SK-N-MC (cell line): ENCODE measurements around the gene DEFB118.
"Not testable (repeated sequence)": the region's sequence is repeated elsewhere in the genome, so short reads cannot be mapped to it uniquely, and the experiment has no call there.

Experiments
- DNase-seq: peaks from one replicate; pipeline ENCODE4 v3.0.0-alpha.2; 2011; ENCODE audit warnings: low read depth, low spot score
- H3K27ac ChIP-seq: fragments of 200-600 bp; sonication (generic); 2 replicates; pipeline ENCODE4 v1.5.1; 2016; ENCODE audit warnings: mixed run types
- H3K36me3 ChIP-seq: fragments of 200-600 bp; sonication (generic); 2 replicates; pipeline ENCODE4 v1.6.1; 2017; ENCODE audit warnings: antibody characterized with exemption, low read length, mixed read lengths; ENCODE audit not compliant: insufficient read depth
- H3K4me3 ChIP-seq: fragments of 200-600 bp; sonication (generic); 2 replicates; pipeline ENCODE4 v1.5.1; 2016
- H3K9ac ChIP-seq: fragments of 200-600 bp; sonication (generic); 2 replicates; pipeline ENCODE4 v1.8.0; 2017; ENCODE audit warnings: mixed run types, mixed read lengths; ENCODE audit not compliant: insufficient read length
- H3K9me3 ChIP-seq: fragments of 200-600 bp; sonication (generic); 2 replicates; pipeline ENCODE4 v1.6.1; 2017; ENCODE audit warnings: low read depth, mild to moderate bottlenecking, antibody characterized with exemption, low read length, moderate library complexity, mixed read lengths
- EZH2 ChIP-seq: fragments of 200-600 bp; sonication (generic); IDR thresholded peaks from one replicate; pipeline ENCODE4 v1.6.1; 2017; ENCODE audit warnings: antibody characterized with exemption
- FOXP2 ChIP-seq: optimal IDR thresholded peaks from 2 replicates; pipeline ENCODE3; 2011; ENCODE audit warnings: mild to moderate bottlenecking, moderate library complexity; ENCODE audit not compliant: insufficient read depth; ENCODE audit errors: extremely low read length, control extremely low read depth
- POLR2AphosphoS5 ChIP-seq: IDR thresholded peaks from 2 replicates; pipeline ENCODE4 v1.6.1; 2012; ENCODE audit warnings: mild to moderate bottlenecking, low read depth, low read length, borderline replicate concordance

DEFB118 gene

GRCh38 chr20:31368301-31368700 is at the start of gene DEFB118:
Gene DEFB118, plus strand, starts transcription at chr20:31368601. Its CDS starts 50 bp downstream, at chr20:31368651.
- H3K4me3 ChIP-seq, result no peak within 1 kb of the TSS
- H3K9ac ChIP-seq, result no peak within 1 kb of the TSS
- H3K36me3 ChIP-seq, result no peaks in the 10 kb centered on the region
- H3K27ac ChIP-seq, result no peak within 1 kb of the TSS
- no peak for TF ChIP-seq EZH2
- TF ChIP-seq POLR2AphosphoS5, result no peak
- TF ChIP-seq FOXP2, result no peak
- DNase-seq, result no peak
- H3K9me3 ChIP-seq, result 0 out of 2 replicates have a peak, but pooled peaks cover 3% of the 10 kb centered on the region

GRCh38 chr20:31322504-31322903 is 45.9 kb upstream of the DEFB118 start:
- no peak overlapping the region for H3K9ac ChIP-seq
- no peak overlapping the region for H3K27ac ChIP-seq
- no peaks in the 10 kb centered on the region for H3K9me3 ChIP-seq
- TF ChIP-seq POLR2AphosphoS5, result no peak
- TF ChIP-seq EZH2, result no peak
- no peak for TF ChIP-seq FOXP2
- H3K36me3 ChIP-seq, result no peaks in the 10 kb centered on the region
- H3K4me3 ChIP-seq, result no peak overlapping the region
- DNase-seq, result no peak

- H3K9ac ChIP-seq, result no peak overlapping the region
- no peak for TF ChIP-seq FOXP2
- TF ChIP-seq EZH2, result no peak
- no peak for TF ChIP-seq POLR2AphosphoS5
Observed at GRCh38 chr20:31330893-31331292, 37.5 kb upstream of the DEFB118 start.

GRCh38 chr20:31341470-31341869 is 26.9 kb upstream of the DEFB118 start:
- TF ChIP-seq POLR2AphosphoS5 (no peak), FOXP2 (no peak), EZH2 (no peak)
- Histone ChIP-seq H3K36me3 (no peaks in the 10 kb centered on the region), H3K27ac (no peak overlapping the region), H3K9me3 (no peaks in the 10 kb centered on the region), H3K4me3 (no peak overlapping the region), H3K9ac (no peak overlapping the region)
- no peak for DNase-seq

More at GRCh38 chr20:31330893-31331292, 37.5 kb upstream of the DEFB118 start:
- no peak overlapping the region for H3K4me3 ChIP-seq
- no peak overlapping the region for H3K27ac ChIP-seq
- no peak for DNase-seq
- no peaks in the 10 kb centered on the region for H3K36me3 ChIP-seq
- no peaks in the 10 kb centered on the region for H3K9me3 ChIP-seq

- TF ChIP-seq EZH2 (no peak), FOXP2 (no peak), POLR2AphosphoS5 (no peak)
- DNase-seq, result no peak
- no peak overlapping the region for H3K4me3 ChIP-seq
- H3K27ac ChIP-seq, result no peak overlapping the region
- no peaks in the 10 kb centered on the region for H3K36me3 ChIP-seq
- no peak overlapping the region for H3K9ac ChIP-seq
- no peaks in the 10 kb centered on the region for H3K9me3 ChIP-seq
Observed at GRCh38 chr20:31355981-31356380, 12.4 kb upstream of the DEFB118 start.

- DNase-seq, result no peak
- Histone ChIP-seq H3K4me3 (no peak overlapping the region), H3K36me3 (no peaks in the 10 kb centered on the region), H3K9ac (no peak overlapping the region), H3K9me3 (0 out of 2 replicates have a peak, but pooled peaks cover 3% of the 10 kb centered on the region), H3K27ac (no peak overlapping the region)
- TF ChIP-seq FOXP2, result no peak
- TF ChIP-seq EZH2, result no peak
- no peak for TF ChIP-seq POLR2AphosphoS5
Observed at GRCh38 chr20:31363295-31363694, 5.1 kb upstream of the DEFB118 start.

- not testable (repeated sequence) for H3K4me3 ChIP-seq, H3K27ac ChIP-seq, H3K36me3 ChIP-seq, H3K9ac ChIP-seq, H3K9me3 ChIP-seq, DNase-seq
Observed at GRCh38 chr20:31364272-31364671, 4.1 kb upstream of the DEFB118 start.

GRCh38 chr20:31374346-31374745 is 5.9 kb downstream of the DEFB118 start:
- Histone ChIP-seq H3K9me3 (no peaks in the 10 kb centered on the region), H3K27ac (no peak overlapping the region), H3K4me3 (no peak overlapping the region), H3K36me3 (no peaks in the 10 kb centered on the region), H3K9ac (no peak overlapping the region)
- no peak for DNase-seq
- no peak for TF ChIP-seq EZH2
- TF ChIP-seq FOXP2, result no peak
- no peak for TF ChIP-seq POLR2AphosphoS5

- Histone ChIP-seq H3K36me3 (no peaks in the 10 kb centered on the region), H3K9ac (no peak within 1 kb of the TSS), H3K27ac (no peak within 1 kb of the TSS), H3K4me3 (no peak within 1 kb of the TSS), H3K9me3 (no peaks in the 10 kb centered on the region)
- DNase-seq, result no peak
- TF ChIP-seq POLR2AphosphoS5 (no peak), EZH2 (no peak), FOXP2 (no peak)
Observed at GRCh38 chr20:31390490-31390889, 22.1 kb downstream of the DEFB118 start, which contains the start of gene DEFB119. Gene DEFB119, minus strand, starts transcription at chr20:31390590. Its CDS starts 107 bp downstream, at chr20:31390483.
